Measurements from ENCODE around the gene SH3PXD2A. TPM values are rescaled to one million over a fixed set of nuclear protein-coding genes. Genes with fewer than 3 reads are reported as not detected.
A peak's percentile ranks its signal among the peaks of the same experiment; 100 is the strongest.

Gene SH3PXD2A
- total RNA-seq, 1 donor from 2014 or later: 30.3 TPM

DNA sequence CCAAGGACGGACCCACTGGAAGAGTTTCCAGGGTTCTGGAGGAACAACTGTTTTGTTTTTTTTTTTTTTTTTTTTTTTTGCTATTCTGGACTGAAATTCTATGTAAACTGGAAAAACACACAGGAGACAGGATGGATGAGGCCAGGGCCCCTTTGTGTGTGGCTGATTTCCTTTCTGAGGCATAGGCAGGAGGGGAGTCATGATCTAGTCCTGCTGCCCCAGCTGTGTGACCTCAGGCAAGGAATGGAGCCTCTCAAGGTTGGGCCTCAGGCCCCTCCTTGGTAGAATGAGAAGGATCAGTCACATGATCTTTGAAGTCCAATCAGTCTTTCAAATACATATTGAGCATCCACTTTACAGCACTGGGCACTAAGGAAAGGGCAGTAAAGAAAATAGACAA, 87.6 kb downstream of the SH3PXD2A start:
- H3K4me1 ChIP-seq (ENCODE audit: control insufficient read depth in 3 of 3, insufficient read depth in 3 of 3, low read length in 3 of 3): peaks cover 47 to 70% (median 60%) of the 10 kb centered on the region in 3 donors
- no peak overlapping the region for H3K4me3 ChIP-seq (ENCODE audit: low read length in 3 of 3)
- H3K27me3 ChIP-seq (ENCODE audit: control insufficient read depth in 3 of 3, insufficient read depth in 3 of 3, low read length in 3 of 3): no peaks in the 10 kb centered on the region
- no peak overlapping the region for H3K27ac ChIP-seq (ENCODE audit: low read depth, low read length)
- no peaks in the 10 kb centered on the region for H3K9me3 ChIP-seq (ENCODE audit: control insufficient read depth in 3 of 3, low read length in 3 of 3)
- peaks cover 0 to 11% (median 0%) of the 10 kb centered on the region in 3 donors for H3K36me3 ChIP-seq (ENCODE audit: control insufficient read depth in 3 of 3, insufficient read depth in 3 of 3, low read length in 3 of 3)
- no peak overlapping the region for H3K9ac ChIP-seq (ENCODE audit: low read depth in 1 of 3, low read length in 3 of 3)

- H3K9me3 ChIP-seq (ENCODE audit: control insufficient read depth in 3 of 3, low read length in 3 of 3): no peaks in the 10 kb centered on the region
- H3K27ac ChIP-seq (ENCODE audit: low read depth, low read length): no peak overlapping the region
- peaks cover 0 to 11% (median 0%) of the 10 kb centered on the region in 3 donors for H3K36me3 ChIP-seq (ENCODE audit: control insufficient read depth in 3 of 3, insufficient read depth in 3 of 3, low read length in 3 of 3)
- no peaks in the 10 kb centered on the region for H3K27me3 ChIP-seq (ENCODE audit: control insufficient read depth in 3 of 3, insufficient read depth in 3 of 3, low read length in 3 of 3)
- no peak overlapping the region for H3K9ac ChIP-seq (ENCODE audit: low read depth in 1 of 3, low read length in 3 of 3)
- H3K4me3 ChIP-seq (ENCODE audit: low read length in 3 of 3): no peak overlapping the region
- H3K4me1 ChIP-seq (ENCODE audit: control insufficient read depth in 3 of 3, insufficient read depth in 3 of 3, low read length in 3 of 3): peaks cover 45 to 70% (median 60%) of the 10 kb centered on the region in 3 donors
Observed at GRCh38 chr10:103766751-103767505, 88.4 kb downstream of the SH3PXD2A start.

DNA sequence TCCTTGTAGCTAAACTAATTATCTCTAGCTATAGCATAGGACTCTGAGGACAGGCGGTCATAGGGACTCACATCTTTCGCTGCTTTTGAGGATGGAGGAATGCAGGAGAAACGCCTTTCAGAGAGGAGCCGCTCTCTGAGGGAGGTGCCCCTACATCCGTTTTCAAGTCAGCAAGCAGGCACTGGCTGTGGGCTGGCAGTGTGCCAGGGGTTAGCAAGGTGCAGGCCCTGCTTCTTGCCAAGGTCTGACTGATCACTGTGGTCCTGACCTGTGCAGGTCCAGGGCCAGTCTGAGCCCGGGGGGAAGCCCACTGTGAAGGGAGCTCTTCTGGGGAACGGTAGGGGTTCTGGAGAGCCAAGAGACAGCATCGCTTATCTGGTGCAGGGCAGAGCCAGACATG, 89.4 kb downstream of the SH3PXD2A start:
- peaks cover 0 to 11% (median 0%) of the 10 kb centered on the region in 3 donors for H3K36me3 ChIP-seq (ENCODE audit: control insufficient read depth in 3 of 3, insufficient read depth in 3 of 3, low read length in 3 of 3)
- no peak overlapping the region for H3K27ac ChIP-seq (ENCODE audit: low read depth, low read length)
- no peak overlapping the region for H3K4me3 ChIP-seq (ENCODE audit: low read length in 3 of 3)
- H3K9me3 ChIP-seq (ENCODE audit: control insufficient read depth in 3 of 3, low read length in 3 of 3): no peaks in the 10 kb centered on the region
- H3K4me1 ChIP-seq (ENCODE audit: control insufficient read depth in 3 of 3, insufficient read depth in 3 of 3, low read length in 3 of 3): peaks cover 45 to 71% (median 60%) of the 10 kb centered on the region in 3 donors
- H3K9ac ChIP-seq (ENCODE audit: low read depth in 1 of 3, low read length in 3 of 3): no peak overlapping the region
- H3K27me3 ChIP-seq (ENCODE audit: control insufficient read depth in 3 of 3, insufficient read depth in 3 of 3, low read length in 3 of 3): no peaks in the 10 kb centered on the region

DNA sequence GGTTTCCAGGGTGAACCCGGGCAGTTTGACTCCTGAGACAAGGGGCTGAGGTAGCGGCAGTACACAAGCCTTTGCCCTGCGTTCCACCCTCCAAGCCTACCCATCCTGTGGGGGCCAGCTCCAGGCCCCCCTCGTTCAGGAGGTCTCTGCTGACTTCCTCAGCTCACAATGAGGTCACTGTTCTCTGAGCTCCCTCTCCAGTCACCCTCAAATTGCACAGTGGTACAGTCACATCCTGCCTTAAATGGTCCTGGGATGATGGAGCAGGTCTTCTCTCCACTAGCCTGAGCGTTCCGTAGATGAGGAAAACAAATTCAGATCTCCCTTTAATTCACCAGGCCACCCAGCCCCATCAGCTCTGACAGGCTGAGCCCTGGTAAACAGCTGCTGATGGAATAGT, 90.2 kb downstream of the SH3PXD2A start:
- no peak overlapping the region for H3K27ac ChIP-seq (ENCODE audit: low read depth, low read length)
- H3K4me1 ChIP-seq (ENCODE audit: control insufficient read depth in 3 of 3, insufficient read depth in 3 of 3, low read length in 3 of 3): peaks cover 49 to 76% (median 66%) of the 10 kb centered on the region in 3 donors

DNA sequence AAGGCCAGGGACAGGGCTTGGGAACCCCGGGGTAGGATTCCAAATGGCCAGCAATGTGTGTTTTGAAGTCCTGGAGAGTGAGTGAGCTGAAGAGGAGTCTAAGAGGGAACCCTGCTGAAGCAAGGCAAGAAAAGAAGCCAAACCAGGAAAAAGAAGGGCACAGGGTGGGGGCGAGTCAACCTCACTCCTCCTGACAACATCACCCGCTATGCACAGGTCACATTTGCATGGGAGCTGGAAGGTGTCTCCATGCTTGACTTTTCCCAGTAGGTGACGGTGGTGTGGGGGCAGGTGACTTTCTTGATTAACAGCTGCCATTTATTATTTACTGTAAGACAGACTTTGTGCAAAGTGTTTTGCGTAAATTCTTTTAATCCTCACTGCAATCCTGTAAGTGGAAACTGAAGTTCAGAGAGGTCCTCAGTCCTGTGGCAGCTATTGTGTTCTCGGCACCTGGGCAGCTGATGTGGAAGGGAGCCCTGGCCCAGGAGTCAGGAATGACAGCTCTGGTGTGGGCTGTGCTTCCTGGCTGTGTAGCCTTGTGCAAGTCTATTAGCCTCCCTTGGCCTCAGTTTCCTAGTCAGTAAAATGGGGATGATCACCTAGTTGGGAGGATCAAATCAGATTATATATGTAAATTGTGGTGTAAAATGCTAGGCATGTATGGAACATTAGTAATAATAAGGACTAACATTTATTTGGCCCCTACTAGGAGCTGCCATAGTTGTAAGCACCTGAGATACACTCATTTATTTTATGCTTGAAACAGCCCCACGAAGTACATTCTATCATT, 90.9 kb downstream of the SH3PXD2A start:
- H3K36me3 ChIP-seq (ENCODE audit: control insufficient read depth in 3 of 3, insufficient read depth in 3 of 3, low read length in 3 of 3): peaks cover 0 to 11% (median 0%) of the 10 kb centered on the region in 3 donors
- peak overlapping the region in 1 of 3 donors; percentile 13 for H3K4me3 ChIP-seq (ENCODE audit: low read length in 3 of 3)
- H3K27ac ChIP-seq (ENCODE audit: low read depth, low read length): no peak overlapping the region
- H3K4me1 ChIP-seq (ENCODE audit: control insufficient read depth in 3 of 3, insufficient read depth in 3 of 3, low read length in 3 of 3): peaks cover 56 to 83% (median 72%) of the 10 kb centered on the region in 3 donors
- no peaks in the 10 kb centered on the region for H3K9me3 ChIP-seq (ENCODE audit: control insufficient read depth in 3 of 3, low read length in 3 of 3)
- H3K27me3 ChIP-seq (ENCODE audit: control insufficient read depth in 3 of 3, insufficient read depth in 3 of 3, low read length in 3 of 3): no peaks in the 10 kb centered on the region
- peak overlapping the region in 2 of 3 donors; percentile 15 to 66 for H3K9ac ChIP-seq (ENCODE audit: low read depth in 1 of 3, low read length in 3 of 3)

More for the DNA sequence above, 90.2 kb downstream of the SH3PXD2A start:
- H3K27me3 ChIP-seq (ENCODE audit: control insufficient read depth in 3 of 3, insufficient read depth in 3 of 3, low read length in 3 of 3): no peaks in the 10 kb centered on the region
- peaks cover 0 to 11% (median 0%) of the 10 kb centered on the region in 3 donors for H3K36me3 ChIP-seq (ENCODE audit: control insufficient read depth in 3 of 3, insufficient read depth in 3 of 3, low read length in 3 of 3)
- H3K9me3 ChIP-seq (ENCODE audit: control insufficient read depth in 3 of 3, low read length in 3 of 3): no peaks in the 10 kb centered on the region
- no peak overlapping the region for H3K4me3 ChIP-seq (ENCODE audit: low read length in 3 of 3)
- H3K9ac ChIP-seq (ENCODE audit: low read depth in 1 of 3, low read length in 3 of 3): no peak overlapping the region

DNA sequence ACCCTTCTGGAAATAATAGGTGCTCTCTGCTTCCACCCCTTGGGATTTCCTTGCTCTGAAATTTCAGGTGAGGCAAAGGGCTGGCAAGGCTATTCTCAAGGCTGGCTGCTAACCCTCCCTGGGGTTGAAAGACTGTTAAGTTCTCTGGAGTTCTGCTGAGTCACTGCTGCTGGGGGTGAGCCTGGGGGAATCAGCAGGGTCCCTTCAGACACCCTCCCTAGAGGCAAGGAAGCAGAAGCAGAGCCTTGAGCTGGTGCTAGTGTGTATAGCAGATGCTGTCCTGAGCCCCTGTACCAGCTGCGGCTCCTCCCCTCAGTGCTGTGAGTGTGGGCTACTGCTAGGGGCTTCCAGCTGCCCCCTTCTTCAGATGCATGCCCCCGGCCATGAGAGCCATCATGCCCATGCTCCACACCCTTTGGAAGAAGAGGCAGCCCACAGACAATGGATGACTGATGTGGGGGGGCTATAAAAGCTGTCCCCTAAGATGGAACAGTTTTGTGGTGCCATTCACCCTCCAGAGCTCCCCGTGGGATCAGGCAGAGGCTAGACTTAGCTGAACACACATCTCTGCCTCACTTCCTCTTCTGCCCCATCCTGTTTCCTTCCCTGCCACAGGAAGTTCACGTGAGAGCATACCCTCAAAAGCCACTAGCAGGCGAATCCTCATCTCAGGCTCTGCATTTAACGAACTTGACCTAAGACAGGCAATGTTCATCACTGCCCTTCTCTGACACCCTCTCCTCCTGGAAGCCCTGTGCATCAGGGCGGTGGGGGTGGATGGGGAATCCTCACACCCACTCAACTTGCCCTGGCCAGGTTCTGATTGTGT, 91.8 kb downstream of the SH3PXD2A start:
- no peaks in the 10 kb centered on the region for H3K27me3 ChIP-seq (ENCODE audit: control insufficient read depth in 3 of 3, insufficient read depth in 3 of 3, low read length in 3 of 3)
- peak overlapping the region in 2 of 3 donors; percentile 65 to 66 for H3K9ac ChIP-seq (ENCODE audit: low read depth in 1 of 3, low read length in 3 of 3)
- peaks cover 0 to 11% (median 0%) of the 10 kb centered on the region in 3 donors for H3K36me3 ChIP-seq (ENCODE audit: control insufficient read depth in 3 of 3, insufficient read depth in 3 of 3, low read length in 3 of 3)
- H3K27ac ChIP-seq (ENCODE audit: low read depth, low read length): peak overlapping the region; percentile 65
- peak overlapping the region in 2 of 3 donors; percentile 9 to 41 for H3K4me3 ChIP-seq (ENCODE audit: low read length in 3 of 3)
- H3K4me1 ChIP-seq (ENCODE audit: control insufficient read depth in 3 of 3, insufficient read depth in 3 of 3, low read length in 3 of 3): peaks cover 65 to 88% (median 77%) of the 10 kb centered on the region in 3 donors
- H3K9me3 ChIP-seq (ENCODE audit: control insufficient read depth in 3 of 3, low read length in 3 of 3): no peaks in the 10 kb centered on the region

DNA sequence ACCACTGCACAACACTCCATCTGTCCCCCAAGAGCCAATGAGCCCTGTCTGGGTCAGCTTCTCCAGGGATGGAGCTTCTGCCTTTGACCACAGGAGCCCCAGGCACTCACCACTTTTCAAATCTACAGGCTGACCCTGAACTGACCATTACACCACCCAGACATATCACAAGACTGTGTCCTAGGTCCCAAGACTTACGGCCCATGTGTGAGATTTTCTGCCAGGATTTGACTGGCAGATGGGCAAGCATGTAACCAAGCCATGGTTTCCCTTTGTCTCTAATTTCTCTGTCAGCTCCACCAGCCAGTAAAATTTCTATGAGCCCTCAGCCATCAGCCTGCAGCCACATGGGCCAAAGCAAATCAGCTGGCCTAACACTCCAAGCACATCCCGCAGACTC, 92.5 kb downstream of the SH3PXD2A start:
- Histone ChIP-seq H3K4me1 (ENCODE audit: control insufficient read depth in 3 of 3, insufficient read depth in 3 of 3, low read length in 3 of 3) (peaks cover 71 to 91% (median 78%) of the 10 kb centered on the region in 3 donors), H3K27ac (ENCODE audit: low read depth, low read length) (peak overlapping the region; percentile 65)

GRCh38 chr10:103762162-103762561, 93.2 kb downstream of the SH3PXD2A start:
- H3K4me3 ChIP-seq (ENCODE audit: low read length in 3 of 3): no peak overlapping the region
- H3K27me3 ChIP-seq (ENCODE audit: control insufficient read depth in 3 of 3, insufficient read depth in 3 of 3, low read length in 3 of 3): no peaks in the 10 kb centered on the region
- peak overlapping the region in 1 of 3 donors; percentile 66 for H3K9ac ChIP-seq (ENCODE audit: low read depth in 1 of 3, low read length in 3 of 3)
- peaks cover 0 to 11% (median 2%) of the 10 kb centered on the region in 3 donors for H3K36me3 ChIP-seq (ENCODE audit: control insufficient read depth in 3 of 3, insufficient read depth in 3 of 3, low read length in 3 of 3)
- no peaks in the 10 kb centered on the region for H3K9me3 ChIP-seq (ENCODE audit: control insufficient read depth in 3 of 3, low read length in 3 of 3)
- H3K4me1 ChIP-seq (ENCODE audit: control insufficient read depth in 3 of 3, insufficient read depth in 3 of 3, low read length in 3 of 3): peaks cover 79 to 96% (median 83%) of the 10 kb centered on the region in 3 donors
- H3K27ac ChIP-seq (ENCODE audit: low read depth, low read length): peak overlapping the region; percentile 65

More for the DNA sequence above, 92.5 kb downstream of the SH3PXD2A start:
- no peaks in the 10 kb centered on the region for H3K27me3 ChIP-seq (ENCODE audit: control insufficient read depth in 3 of 3, insufficient read depth in 3 of 3, low read length in 3 of 3)
- H3K36me3 ChIP-seq (ENCODE audit: control insufficient read depth in 3 of 3, insufficient read depth in 3 of 3, low read length in 3 of 3): peaks cover 0 to 11% (median 0%) of the 10 kb centered on the region in 3 donors
- H3K9me3 ChIP-seq (ENCODE audit: control insufficient read depth in 3 of 3, low read length in 3 of 3): no peaks in the 10 kb centered on the region
- peak overlapping the region in 2 of 3 donors; percentile 65 to 66 for H3K9ac ChIP-seq (ENCODE audit: low read depth in 1 of 3, low read length in 3 of 3)
- peak overlapping the region in 2 of 3 donors; percentile 0 to 9 for H3K4me3 ChIP-seq (ENCODE audit: low read length in 3 of 3)
